Endothelial cell of hepatic sinusoid (primary cell): ENCODE data around the gene RGP1.

ENCODE experiments used
- in situ Hi-C: cut with HindIII; loops from 2 replicates; pipeline ENCODE4 v1.10.0; 2017; ENCODE audit warnings: low sequenced_read_pairs

Gene RGP1

DNA sequence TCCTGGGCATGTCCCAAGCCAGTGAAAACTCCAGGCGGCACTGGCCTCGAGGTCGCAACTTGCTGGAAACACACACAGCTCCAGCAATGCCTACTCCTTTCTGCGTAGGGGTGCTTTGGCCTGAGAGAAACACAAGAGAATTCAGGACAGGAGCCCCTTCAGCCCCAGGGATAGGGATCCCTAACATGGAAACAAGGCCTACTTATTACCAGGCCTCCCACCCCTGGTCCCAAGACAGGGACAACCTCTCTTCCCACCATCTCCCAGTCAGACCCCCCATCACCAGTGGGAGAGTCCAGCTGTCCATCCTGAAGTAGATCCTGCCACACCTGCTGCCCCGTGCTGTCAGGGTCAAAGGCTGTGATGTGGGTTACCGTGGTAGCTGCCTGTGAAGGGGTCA lies 8.8 kb upstream of the RGP1 start:
- in situ Hi-C loops: loop anchor here (10.0 kb wide), 1 partner anchor 125 kb away; no protein-coding TSS in a partner anchor

DNA sequence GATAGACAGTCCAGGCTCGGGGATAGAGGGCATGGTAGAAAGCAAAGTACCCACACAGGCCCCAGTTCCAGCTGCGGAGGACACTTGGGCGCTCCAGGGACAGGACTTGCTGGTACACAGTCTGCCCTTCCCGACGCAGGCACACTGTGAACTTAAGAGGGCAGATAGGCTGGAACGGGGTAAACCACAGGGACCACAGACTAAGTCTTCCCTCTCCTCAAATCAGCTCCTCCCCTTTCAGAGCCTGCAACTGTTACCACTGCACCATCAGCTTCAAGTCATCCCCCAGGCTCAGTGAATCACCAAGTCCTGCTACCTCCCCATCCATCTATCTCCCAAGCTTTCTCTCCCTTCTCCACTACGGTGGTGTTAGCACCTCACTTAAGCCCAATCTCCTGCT lies 7.3 kb upstream of the RGP1 start:
- in situ Hi-C loops: loop anchor here (10.0 kb wide), 1 partner anchor 123 kb away; no protein-coding TSS in a partner anchor

DNA sequence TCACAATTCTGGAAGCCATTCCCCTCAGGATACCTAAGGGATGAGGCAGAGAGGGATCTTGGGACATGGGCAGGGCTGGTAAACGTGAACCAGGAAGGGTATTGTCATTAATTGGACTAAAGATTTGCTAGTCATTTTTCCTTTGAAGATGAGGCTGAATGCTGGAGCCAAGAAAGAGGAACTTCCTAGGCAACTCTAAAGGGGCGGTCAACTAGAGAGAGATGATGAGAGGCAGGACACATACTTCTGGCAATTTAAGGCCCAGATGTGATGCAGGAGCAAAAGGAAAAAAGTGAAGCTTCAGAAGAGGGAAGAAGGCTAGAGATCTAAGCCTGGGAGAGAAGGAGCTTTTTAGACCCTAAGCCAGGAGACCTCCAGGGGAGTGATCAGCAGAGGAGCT lies 5.6 kb upstream of the RGP1 start:
- in situ Hi-C loops: loop anchor here (10.0 kb wide), 1 partner anchor 121 kb away; no protein-coding TSS in a partner anchor

DNA sequence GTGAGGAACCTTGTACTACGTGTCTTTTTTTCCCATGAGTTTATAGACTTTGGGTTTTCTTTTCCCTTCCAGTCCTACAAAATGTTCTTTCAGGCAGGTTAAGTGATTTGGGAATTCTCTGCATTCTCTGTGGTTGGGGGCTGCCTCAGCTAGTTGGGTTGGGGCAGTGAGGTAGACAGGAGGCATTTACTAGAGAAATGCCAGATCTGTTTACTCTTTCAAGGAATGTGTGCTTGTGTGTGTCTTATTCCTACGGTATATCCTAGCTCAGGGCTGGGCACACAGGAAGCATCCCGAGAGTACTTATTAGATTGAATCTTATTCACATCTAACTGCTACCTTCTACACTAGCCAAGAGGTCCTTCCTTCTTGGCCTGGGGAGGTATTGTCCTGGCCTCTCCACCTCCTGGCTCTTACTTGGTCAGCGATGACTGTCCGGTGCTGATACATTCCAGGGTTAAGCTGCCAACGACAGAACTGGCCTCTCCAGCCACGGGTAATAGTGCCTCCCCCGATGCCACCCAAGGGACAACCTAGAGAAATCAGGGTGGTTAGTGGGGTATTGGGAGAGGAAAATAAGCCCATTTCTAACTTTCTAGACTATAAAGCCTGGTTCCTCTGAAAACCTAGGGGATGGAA lies 5.1 kb upstream of the RGP1 start:
- in situ Hi-C loops: loop anchor here (10.0 kb wide), 1 partner anchor 121 kb away; no protein-coding TSS in a partner anchor

DNA sequence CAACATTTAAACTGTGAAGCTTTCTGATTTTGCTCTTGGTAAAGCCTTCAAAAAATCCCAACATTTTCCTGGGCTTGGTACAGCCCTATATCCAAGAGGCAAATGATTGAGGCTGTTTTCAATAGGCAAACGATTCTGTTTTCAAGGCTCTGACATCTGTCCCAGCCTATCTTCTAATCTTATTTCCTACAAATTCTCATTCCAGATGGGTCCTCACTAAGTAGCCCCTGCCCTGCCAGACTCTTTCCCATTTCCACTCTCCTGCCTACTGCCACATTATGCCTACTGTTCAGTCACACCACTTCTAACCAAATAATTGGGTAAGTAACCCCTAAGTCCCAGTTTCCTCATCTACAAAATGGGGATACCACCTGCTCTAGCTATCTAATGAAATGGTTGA lies 3.5 kb upstream of the RGP1 start:
- in situ Hi-C loops: loop anchor here (5.0 to 10.0 kb wide), 2 partner anchors 82 to 119 kb away; partner anchors contain the start of genes FAM221B and TMEM8B

DNA sequence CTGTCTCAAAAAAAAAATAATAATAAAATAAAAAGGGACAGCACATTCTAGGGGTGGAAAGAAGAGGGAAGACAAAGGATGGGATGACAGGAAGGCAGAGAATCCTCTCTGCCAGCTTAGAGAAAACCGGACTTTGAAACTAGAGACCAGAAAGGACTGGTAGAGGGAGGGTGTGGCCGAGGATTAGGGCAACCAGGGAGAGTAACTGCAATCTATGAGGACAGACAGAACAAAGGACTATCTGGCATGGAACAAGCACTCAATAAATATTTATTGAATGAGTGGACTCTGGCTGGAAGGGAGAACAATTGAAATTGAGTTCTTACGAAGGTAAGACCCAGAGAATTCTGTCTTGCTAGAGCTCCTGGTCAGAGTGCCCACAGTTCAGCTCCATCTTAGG lies 2.5 kb upstream of the RGP1 start:
- in situ Hi-C loops: loop anchor here (5.0 to 10.0 kb wide), 2 partner anchors 81 to 118 kb away; partner anchors contain the start of genes FAM221B and TMEM8B

DNA sequence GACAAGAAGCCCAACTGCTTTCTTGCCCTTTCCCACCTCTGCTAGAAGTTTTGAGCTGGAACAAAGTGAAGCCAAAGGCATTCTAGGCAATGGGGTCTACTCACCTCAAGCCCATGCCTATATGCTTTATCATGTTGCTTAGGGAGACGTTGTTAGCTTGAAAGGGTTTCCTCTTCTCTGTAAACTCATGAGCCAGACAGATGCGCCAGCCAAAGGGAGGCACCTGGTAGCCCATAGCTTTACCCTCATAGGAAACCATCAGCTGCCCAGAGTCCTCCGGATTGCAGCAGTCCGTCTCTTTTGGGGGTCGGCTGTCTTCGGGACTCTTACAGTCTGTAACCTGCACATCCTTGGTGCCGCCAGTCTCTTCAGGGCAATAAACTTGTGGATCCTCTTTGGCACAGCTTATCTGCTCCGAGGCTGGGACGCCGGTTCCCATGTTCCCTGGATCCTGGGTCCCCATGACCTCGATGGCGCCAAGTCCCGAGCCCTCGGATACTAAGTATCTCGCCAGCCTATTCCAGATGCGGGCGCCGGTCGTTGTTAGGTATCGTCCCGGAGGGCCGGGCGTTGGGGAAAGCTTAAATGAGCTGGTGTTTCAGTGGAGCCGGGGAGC lies 737 bp upstream of the RGP1 start:
- in situ Hi-C loops: loop anchor here (5.0 to 10.0 kb wide), 2 partner anchors 79 to 116 kb away; partner anchors contain the start of genes FAM221B and TMEM8B

DNA sequence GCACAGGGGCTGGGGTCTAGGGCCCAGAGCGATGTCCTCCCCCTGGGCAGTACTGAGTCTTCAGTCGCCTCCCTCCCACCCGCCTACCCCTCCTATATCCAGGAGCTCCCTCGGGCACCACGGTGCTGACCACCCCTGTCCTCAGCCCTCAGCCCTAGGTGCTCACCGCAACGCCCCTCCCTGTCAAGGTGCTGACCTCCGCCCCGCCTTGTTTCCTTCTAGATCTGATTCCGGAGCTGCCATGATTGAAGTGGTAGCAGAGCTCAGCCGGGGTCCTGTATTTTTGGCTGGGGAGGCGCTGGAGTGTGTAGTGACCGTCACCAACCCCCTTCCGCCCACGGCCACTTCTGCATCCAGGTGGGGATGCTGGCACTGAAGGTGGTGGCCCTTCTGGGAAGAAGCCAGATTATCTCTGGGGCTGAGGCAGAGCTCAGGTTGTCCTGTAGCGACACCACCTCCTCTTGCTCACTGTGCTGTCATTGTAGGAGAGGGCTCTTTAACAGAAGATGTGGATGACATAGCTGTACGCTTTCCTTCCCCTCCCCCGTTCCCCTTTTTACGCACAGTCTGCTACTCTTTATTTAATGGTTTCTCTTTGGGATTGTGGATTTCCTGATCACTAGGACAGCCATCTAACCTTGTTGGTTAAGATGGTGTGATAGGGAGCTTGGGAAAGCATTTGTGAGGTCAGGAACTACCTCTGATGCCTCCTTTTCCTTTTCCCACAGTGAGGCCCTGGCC lies 598 bp downstream of the RGP1 start:
- in situ Hi-C loops: loop anchor here (5.0 to 10.0 kb wide), 2 partner anchors 78 to 115 kb away; partner anchors contain the start of genes FAM221B and TMEM8B

DNA sequence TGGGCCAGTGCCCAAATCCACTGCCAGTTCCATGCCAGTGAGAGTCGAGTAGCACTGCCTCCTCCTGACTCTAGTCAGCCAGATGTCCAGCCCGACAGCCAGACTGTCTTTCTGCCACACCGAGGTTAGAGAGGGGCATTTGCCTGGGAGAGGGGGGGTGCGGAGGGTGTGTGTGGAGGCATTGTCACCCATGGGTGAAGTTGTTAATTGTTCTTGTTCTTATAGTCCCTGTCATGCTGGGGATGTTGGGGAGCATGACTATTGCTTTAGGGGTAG lies 1.1 kb downstream of the RGP1 start:
- in situ Hi-C loops: no loop called here

DNA sequence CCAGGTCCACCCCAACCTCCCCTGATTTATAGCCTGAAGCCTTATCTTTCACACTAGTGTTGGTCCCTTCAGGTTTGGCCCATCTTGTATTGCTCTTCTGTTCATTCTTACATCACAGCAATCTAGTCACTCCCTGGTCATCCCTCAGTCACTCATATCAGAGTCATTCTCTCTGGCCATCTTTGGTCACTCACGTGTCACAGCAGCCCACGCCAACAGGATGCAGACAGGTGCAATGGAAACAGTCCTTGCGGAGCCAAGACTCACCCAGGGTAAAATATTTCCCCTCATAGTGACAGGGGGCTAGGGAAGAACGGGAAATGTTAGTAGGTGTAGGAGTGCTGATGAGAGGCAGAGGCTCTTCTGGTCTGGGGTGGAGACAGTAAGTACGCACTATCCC lies 4.4 kb downstream of the RGP1 start:
- in situ Hi-C loops: no loop called here

DNA sequence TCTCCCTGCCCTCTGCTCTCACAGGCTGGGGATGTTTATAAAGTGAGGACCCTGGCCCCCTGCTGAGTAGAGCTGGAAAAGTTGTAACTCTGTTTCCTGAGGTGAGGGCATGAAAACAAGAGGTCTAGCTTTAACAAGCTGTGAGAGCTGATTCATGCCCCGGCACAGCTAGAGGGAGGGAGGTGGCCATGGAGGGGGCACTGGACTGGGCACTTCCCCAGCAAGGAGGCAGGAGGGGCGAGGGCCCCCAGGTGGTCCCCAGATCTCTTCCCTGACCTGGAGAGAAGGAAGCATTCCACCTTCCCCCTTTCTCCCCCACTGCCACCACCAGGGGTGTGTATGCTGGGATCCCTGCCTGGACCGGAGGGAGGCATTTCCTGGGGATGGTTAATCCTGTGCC lies 5.2 kb downstream of the RGP1 start, which contains the start of gene MSMP:
Gene MSMP, minus strand, starts transcription at position 13 of the 400 bp plus-strand sequence. CDS start 147 bp downstream, outside the sequence.
- in situ Hi-C loops: no loop called here

DNA sequence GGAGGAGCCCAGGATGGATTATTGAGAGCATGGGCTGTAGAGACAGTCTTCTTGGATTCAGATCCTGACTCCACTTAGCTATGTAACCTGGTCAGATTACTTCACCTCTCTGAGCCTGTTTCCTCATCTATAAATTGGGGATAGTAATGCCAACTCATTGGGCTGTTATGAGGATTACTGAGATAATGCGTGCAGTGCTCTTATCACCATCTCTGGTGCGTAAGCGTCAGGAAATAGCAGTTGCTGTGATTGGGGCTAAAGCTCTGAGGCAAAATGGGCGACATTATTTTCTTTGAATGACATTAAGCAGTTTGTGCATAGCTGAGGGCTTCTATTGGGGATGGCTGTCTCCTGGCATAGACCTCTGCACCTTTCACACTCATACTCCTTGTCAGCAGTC lies 6.0 kb downstream of the RGP1 start:
- in situ Hi-C loops: no loop called here

DNA sequence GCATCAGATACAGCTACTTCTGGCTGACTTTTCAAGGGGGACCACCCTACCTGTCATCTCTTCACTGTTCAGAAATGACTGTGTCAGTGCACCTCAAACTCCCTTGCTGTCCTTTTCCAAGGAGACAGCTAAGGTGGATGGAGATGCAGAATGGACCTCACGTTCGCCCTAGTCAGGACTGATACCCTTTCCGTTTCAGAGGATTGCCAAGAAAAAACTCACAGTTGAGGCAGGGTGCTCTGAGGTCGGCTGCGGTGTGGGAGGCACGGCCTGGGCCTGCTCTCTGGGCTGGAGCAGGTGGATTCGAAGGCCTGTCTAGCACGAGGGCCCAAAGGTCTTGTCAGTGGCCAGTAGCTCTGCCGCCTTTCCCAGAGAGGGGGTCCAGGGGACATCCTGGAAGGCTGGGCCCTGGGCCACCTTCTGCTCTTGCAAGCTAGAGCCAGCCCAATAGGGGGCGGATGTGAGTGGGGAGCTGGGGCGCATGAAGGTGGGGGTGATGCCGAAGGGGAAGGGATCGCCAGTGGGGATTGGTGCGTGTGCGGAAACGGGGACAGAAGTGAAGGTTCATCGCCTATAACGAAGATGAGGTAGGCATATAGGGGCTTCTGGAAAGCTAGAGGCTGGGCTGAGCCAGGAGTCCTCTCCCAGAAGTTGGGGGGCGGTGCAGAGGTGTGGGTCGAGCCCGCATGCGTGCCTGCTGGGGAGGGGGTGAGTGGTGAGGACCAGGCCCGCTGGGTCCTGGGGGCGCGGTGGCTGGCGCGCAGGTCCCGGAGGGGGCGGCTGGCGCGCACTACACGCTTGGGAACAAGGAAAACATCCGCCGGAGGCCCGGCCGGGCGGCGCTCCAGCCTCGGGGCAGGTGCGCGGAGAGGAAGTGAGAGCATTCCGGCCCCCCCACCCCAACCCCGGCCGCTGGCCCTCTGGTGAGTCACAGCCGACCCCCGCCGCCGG lies 7.5 kb downstream of the RGP1 start:
- in situ Hi-C loops: no loop called here

DNA sequence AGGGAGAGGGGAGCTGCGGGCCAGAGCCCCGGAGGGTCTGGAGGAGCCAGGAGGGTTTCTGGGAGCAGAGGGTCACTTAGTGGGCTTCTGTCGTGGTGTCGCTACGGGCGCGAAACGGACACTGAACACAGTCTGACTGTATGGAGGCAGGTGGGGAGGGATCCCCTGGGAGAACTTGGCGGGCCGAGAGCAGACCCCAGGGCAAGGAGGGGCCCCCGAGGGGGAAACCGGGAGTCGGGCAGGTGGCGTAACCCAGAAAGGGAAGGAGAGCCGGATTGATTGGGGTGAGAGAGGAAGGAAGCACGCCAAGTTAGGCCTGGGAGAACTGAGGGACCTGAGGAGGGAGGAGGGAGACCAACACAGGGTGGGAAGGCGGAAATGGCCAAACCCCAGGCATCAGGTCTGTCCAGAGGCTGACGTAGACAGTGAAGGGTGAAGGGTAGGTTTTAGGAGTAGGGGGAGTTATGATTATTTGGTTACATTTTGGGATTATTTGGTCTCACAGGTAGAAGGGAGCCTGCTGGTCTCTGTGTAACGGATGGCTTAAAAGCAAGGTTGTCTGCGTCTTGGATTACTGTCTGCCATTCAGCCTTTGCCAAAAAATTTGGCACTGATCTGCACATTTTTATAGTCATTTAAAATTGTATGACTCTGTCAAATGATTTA lies 8.3 kb downstream of the RGP1 start:
- in situ Hi-C loops: no loop called here

DNA sequence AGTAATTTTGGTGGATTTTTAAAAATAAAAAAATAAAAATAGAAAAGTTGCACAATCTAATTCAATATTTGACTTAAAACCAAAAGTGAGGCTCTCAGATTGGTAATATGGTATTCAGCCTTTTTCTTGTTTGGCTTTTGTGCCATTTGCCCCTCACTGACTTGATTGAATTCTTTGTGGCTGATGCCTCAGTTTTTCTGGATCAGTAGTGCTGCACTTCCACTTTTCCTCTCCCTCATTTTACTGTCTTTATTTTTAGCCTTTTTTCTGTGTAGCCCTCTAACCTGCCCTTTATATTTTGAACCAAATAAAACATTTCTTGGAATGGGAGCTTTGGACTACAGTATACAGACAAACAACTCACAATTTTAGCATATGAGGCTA lies 8.8 kb downstream of the RGP1 start:
- in situ Hi-C loops: no loop called here

DNA sequence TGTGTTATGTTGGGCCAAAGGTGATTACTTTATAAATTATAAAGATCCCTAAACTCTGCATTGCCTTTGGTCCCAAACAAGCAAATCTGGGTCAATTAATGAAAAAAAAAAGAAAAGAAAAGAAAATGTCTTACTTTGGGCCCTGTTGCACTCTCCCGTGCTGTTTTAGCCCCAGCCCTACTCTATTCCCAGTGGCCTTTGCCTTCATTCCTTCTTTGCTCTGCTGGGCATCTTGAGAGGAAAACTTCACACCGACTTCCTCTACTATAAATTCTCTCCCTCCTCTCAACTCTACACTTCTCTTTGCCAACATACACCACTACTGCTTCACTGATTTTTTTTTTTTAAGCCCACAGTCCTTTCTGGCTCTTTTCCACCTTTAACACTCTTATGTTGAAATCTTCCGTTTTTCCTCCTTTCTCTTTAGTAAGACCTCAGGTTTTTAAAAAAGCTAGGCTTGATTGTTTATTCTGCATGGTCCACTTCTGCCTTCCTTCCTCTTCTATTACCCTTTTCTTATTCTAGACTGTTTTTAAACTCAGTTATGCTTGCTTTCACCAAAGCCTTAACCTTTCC lies 9.5 kb downstream of the RGP1 start:
- in situ Hi-C loops: no loop called here

DNA sequence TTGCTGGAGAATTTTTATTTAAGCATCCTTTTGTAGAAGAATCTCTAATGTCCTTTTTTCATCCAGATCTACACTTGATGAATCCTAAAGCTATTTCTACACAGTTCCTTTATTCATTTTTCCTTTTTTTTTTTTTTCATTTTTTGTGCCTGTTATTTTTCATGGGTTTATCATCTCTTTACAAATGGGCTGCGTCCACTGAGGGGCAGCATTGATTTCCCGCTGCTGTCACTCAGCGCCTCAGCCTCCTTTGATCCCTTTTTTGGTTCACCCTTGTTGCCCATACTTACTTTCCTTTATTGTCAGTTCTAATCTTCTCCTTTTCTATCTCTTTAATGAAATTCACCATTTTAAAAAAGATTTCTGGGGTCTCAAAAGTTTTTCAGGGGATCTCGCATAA lies 10.7 kb downstream of the RGP1 start:
- in situ Hi-C loops: loop anchor here (5.0 kb wide), 1 partner anchor 108 kb away; no protein-coding TSS in a partner anchor

DNA sequence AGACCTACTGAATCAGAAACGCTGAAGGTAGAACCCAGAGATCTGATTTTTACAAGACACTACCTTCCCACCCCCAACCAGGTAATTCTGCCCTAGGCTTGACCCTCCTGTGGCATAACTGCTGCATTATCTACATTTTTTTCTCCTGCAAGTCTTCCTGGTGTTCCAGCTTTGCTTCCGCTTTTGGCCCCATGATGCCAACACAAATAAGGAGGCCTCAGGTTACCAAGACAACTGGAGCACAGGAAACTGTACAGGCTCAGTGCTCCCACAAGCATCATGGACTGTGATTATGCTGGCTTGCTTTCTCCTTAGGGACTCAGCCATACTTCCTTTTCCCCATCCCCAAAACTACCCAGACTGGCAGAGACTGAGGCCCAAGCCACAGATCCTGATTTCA lies 11.6 kb downstream of the RGP1 start:
- in situ Hi-C loops: loop anchor here (5.0 kb wide), 1 partner anchor 107 kb away; no protein-coding TSS in a partner anchor

DNA sequence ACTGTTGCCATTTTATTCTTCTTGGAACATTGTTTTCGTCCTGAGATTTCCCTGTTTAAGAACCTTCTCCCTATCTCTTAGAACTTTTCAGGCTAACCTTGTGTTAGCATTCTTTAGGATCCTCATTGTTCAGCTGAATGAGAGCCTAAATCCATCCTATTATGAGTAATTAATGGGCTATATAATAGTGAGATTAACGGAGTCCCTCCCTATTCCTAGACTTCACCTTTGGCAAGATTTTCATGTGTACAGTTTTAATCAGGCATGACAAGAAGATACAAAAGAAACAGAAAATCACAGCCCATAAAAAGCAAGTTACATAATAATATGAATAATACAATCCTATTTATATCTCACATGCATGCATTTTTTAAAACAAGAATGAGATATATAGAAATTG lies 14.1 kb downstream of the RGP1 start:
- in situ Hi-C loops: loop anchor here (5.0 kb wide), 1 partner anchor 104 kb away; no protein-coding TSS in a partner anchor
